Activated CD4-positive, CD25-positive, alpha-beta regulatory T cell treated with anti-CD3 and anti-CD28 coated beads, Interleukin-2, amount 50 U/mL, for 72 hours (primary cell): ENCODE measurements around the gene ABHD16B.
"Not testable (repeated sequence)": the region's sequence is repeated elsewhere in the genome, so short reads cannot be mapped to it uniquely, and the experiment has no call there.

Experiments used
- DNase-seq: peaks from one replicate; pipeline ENCODE4 v3.0.0; 2021

ABHD16B gene

DNA sequence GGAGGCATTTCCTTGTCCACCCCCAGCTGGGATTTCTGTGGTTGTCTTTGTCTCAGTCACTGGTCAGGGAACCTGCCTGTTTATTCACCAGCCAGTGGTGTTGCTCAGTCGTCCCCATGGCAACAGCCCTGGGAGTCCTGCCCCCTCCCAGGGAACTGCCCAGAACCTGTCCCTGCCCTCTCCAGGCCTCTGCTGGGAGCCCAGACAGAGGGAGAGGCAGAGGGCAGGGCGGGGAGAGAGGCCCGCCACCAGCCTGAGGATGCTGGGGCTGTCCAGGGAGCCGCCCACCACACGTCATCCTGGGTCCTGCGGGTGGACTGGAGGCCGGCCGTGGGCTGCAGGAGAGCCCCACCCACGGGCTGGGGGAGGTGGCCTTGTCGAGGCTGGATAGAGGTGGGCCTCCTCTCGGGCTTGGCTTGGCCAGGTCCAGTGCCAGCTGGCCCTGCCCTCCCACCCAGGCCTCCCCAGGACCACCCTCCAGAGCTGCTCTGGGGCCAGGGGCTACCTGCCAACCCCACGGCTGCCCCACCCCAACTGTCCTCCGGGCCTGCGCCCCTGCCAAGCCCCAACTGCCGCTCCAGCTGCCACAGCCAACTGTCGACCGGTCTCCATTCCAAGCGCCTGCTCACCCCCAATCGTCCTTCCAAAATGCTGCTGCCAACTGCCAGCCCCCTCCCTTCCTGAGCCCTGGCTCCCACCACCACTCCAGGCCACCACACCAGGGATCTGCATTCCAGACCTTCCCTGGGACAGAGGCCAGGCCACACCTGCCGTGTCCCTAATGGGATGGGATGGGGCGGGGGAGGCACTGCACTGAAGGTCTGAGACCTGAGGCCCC lies 26.1 kb upstream of the ABHD16B start:
- no peak for DNase-seq

DNA sequence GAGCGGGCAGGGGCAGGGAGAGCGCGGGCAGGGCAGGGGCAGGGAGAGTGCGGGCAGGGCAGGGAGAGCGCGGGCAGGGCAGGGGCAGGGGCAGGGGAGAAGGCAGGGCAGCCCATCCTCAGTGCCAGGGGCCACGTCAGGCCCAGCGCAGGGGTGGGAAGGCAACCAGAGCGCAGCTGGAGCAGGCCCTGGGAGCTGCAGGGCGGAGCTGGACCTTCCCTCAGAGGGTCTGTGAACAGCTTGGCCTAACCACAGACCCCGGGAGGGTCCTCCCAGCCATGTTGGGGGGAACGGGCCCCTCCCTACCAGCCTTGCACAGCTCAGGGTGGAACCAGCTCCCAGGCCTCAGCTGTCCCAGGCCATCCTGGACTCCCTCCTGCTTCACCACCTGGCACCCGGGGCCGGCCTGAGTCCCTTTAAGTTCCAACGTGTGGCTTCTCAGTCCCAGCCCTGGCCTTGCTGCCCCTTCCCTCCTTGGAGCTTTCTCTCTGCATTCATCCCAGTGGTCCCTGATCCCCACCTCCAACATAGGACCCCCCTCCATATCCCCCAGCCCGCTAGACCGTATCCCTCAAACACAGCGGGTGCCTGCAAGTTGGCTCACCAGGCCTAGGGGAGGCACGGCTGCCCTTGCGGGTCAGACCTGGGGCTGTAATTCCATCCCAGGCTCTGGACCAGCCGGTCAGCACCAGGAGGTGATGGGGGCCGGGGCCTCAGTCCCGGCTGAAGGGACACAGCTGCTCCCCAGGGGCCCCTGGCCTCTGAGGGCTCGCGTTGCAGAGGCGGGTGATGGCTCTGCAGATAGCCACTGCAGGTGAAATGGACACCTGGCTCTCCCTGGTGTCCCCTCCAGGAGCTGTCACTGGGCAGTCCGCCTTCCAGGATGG lies 24.6 kb upstream of the ABHD16B start:
- DNase-seq = no peak

DNA sequence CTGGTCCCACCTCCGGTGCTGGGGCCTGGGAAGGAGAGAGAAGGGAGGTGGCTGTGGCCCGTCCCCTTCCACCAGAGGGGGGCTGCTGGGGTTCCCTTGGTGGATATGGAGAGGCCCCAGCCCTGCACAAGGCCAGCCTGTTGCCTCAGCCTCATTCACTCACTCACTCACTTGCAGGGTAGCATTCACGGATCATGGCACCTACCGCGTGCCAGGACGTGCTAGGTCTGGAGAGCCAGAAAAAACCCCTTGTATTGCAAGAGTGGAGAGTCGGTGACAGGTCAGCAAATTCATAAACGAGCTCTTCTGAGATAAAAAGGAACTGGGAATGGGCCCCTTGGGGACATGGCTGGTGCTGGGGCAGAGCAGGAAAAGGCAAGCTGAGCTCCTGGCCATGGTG lies 23.8 kb upstream of the ABHD16B start:
- no peak for DNase-seq

DNA sequence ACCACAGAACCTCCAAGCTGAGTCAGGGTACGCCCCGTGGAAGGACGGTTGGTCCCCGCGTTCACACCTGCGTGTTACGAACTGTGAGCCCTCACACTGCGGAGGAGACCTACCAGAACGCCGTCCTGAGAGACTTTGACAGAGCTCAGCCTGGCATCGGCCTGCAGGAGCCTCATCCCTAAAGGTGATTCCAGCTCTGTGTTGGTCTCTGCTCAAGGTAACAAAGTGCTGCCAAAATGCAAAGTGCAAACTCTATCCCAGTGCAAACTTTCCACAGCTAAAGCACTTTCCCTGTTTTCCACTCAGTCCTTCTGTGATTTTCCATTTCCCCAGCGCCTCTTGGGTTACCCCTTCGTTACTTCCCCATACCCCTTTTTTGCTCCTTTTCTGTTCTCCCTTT lies 21.7 kb upstream of the ABHD16B start:
- no peak for DNase-seq

DNA sequence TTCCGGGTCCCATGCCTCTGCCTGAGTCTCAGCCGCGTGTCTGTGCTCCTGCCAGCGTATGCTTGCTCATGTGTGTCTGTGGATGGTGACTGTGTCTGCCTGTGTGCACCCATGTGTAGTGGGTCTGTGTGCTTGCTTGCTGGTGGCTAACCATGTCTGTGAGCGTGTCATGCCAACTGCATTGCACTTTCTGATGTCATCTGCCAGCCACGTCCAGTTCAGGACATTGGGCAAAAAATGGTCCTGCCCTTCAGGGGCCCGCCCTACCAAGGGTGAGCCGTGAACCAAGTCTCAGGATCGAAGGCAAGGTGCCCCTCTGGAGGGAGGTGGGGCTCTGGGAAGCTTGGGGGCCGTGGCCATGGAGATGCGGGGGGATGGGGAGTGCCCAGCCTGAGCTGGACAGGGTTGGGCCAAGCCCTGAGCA lies 20.9 kb upstream of the ABHD16B start:
- no peak for DNase-seq

DNA sequence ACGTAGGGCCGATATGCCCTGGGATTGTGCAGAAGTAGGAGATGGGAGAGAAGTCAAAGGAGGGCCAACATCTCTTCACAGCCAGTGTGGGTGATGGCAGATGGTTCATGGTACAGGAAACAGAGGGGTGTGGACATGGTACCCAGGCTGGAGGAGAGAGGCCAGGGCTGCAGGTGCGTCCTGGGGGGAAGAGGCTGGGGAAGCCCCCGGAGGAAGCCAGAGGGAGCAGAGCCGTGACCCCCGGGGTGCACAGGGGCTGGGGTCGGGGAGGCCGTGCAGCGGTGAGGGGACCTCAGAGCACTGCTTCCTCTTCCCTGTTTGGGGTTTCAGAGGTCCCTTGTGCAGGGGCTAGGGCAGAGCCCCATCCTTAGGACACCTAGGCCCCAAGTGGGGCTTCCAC lies 19.0 kb upstream of the ABHD16B start:
- DNase-seq = no peak

DNA sequence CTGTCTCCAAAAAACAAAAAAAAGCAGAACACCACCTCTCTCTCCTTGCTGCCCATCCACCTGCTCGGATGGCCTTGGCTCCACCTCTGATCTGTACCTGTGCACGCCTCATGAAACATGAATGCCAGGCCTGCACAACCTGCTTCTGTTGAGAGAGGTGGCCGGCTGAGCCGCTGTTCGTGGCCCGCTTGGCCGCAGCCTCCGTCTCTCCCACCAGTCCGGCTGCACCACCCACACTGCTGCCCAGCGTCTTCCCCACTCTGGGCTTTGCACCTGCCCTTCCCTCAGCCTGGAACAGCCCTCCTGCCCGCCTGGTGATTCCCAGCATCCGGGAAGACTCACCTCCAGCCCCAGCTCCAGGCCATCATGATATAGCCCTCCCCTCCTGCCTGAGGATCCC lies 18.1 kb upstream of the ABHD16B start:
- no peak for DNase-seq

DNA sequence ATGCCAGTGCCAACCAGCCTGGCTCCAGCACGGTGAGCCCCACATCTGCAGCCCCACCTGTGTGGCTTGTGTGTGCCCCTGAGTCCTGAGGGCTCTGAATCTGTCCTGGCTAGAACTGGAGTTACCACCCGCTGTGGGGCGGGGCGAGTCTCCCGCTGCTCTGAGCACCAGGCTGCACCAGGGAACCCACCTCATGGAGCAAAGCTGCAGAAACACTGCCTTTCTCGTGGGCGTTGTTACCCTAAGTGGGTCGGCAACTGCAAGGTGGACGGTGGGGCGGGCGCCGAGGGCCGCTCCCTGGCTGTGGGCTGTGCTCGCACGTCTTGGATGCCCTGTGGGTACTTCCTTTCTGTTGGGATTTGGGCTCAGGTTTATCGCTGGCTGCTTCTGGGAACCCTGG lies 17.5 kb upstream of the ABHD16B start:
- no peak for DNase-seq

DNA sequence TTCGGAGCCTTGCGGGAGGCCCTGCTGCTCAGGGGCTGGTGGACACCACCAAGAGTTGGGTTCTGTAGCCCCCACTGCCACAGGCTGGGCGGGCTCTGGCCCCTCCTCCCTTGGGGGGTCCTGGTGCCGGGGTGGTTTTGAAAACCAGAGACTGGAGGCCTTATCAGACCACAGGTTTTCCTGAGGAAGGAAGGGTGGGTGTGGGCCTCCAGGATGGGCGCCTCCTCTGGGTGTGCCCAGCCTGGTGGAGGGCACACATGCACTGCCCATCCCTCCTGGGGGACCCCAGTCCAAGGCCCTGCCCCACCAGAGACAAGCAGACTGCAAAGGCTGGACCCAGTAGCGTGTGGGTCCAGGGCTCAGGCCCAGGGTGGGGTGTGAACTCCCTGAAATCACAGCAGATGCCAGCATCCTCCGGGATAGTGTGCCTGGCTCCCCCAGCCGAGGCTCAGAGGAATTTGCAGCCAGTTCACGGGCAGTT lies 16.7 kb upstream of the ABHD16B start:
- no peak for DNase-seq

DNA sequence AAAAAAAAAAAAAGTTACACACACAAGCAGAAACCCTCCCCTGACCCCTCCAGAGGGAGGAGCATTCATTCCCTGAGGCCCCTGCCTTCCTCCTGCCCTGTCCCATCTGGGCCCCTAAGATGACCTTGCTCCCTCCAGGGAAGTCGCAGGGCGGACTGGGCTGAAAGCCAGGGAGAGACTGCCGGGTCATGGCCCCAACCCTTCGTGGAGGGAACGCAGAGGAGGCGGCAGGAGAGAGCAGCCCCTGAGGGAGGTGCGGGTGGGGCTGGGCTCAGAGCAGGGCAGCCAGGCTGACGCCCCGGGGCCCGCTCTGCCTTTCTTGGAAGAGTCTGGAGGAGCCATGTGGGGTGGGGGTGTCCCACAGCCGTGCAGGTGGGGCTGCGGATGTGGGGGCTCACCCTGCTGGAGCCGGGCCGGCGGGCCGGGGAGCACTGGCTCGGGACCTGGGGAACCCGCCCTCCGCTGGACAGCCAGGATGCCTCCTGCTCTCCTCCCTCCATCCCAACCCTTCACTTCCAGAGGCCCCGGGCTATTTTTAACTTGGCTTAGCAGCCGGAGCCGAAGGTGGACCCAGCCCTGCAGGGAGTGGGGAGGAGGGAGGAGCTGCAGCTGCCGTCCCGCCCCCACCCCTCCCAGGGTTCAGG lies 15.0 kb upstream of the ABHD16B start:
- no peak for DNase-seq

DNA sequence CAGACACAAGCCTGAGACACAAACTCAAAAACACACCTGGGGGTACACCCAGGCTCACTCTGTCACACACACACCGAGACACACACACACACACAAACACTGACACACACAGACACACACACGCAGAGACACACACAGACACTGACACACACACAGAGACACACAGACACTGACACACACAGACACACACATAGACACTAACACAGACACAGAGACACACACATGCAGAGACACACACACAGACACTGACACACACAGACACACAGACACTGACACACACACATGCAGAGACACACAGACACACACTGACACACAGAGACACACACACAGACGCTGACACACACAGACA lies 14.4 kb upstream of the ABHD16B start:
- DNase-seq = no peak

DNA sequence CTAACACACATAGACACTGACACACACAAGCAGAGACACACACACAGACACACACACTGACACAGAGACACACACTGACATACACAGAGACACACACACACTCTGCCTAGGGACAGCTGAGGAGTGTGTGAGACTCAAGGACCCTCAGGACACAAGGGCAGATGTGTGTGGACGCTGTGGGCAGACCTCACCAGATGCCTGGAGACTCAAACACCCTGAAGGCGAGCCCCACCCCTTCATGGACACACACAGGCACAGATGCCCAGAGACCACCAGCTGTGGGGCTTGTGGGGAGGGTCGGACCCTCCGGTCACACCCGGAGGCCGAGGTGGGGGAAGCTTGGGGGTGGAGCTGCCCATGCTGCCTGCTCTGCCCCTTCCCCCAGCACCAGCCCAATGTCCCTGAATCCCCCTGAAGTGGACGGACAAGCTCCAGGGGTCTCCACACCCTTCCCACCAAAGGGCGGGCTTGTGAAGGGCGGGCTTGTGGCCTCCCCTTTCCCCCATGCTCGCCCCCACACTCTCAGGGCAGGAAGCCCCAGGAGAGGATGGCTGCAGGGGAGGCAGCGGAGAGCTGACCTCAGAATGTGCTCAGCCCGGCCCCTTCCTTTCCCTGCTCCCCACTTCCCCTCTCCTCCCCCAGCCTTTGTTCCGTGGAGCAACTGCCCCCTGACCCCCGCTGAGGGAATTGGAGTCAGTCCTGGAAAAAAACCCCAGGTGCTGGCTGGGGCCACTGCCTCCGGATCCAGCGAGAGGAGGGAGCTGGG lies 13.9 kb upstream of the ABHD16B start:
- DNase-seq = no peak

DNA sequence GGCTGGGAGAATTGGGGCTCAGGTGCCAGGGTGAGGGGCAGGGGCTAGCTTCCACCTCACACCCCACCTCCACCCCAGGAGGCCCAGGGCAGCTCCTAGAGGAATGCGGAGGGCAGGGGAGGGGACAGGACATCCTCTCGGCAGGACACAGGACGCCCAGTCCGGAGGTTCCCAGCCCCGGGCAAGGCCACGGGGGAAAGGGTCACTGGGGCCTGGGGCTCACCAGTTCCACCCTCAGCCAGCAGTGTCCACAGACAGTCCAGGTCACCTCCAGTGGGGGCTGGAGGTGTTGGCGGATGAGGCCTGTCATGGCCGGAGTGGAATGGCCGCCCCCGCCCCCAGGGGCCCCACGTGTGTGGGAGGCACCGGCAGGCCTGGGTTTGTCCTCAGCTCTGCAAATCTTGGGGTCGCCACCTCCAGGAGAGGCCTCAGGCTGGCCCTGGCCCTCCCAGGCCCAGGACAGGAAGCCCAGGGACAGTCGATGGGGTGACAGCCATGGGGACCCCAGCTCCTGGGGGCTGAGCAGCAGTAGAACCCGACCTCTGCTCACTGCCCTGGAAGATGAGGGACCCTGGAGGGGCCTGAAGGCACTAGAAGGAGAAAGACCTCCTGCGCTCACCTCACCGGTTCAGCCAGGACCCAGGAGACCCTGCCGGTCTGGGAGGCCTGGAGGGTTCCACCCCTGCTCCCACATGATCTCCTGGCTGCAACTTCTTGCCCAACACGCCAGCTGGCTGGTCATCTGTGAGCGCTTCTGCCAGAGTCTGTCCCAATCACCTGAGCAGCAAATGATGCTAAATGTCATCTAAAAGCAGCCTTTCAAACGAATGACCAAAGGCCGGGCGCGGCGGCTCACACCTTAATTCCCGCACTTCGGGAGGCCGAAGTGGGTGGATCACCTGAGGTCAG lies 13.0 kb upstream of the ABHD16B start:
- no peak for DNase-seq

DNA sequence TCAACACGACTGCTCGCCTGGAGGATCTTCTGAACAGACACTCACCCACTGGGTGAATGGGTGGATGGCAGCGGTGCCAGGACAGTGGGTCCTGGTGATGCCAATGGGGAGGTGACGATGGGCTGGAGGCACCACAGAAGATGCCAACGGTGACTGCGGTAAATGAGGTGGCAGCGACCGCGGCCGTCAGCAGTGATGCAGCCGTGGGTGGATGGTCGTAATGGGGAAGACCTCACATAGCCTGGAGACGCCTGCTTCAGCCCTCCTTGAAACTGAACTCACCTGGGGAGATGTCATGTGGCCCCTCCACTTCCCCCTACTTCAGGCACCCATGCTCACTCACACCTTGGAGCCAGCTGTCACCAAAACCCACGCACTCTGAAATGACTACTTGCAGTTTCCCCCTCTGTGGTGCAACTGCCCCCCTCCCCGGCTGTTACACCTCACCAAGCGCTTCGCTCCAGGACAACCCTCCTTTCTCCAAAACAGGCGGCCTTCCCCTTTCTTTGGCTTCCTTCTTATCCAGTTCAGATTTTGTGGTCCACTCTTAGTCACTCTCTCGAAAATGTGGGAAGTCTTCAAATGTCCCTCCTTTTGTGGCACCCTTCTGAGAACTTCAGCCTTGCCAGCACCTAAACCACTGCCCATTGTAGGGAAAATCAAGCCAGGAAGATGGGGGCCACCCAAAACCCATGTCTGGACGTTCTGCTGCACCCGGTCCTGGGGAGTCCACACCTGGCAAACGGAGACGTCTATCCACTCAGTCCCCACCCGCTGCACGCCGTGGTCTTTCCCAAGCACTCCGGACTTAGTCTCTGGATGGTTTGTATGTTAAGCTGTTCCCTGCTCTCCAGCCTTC lies 10.4 kb upstream of the ABHD16B start:
- DNase-seq = no peak

DNA sequence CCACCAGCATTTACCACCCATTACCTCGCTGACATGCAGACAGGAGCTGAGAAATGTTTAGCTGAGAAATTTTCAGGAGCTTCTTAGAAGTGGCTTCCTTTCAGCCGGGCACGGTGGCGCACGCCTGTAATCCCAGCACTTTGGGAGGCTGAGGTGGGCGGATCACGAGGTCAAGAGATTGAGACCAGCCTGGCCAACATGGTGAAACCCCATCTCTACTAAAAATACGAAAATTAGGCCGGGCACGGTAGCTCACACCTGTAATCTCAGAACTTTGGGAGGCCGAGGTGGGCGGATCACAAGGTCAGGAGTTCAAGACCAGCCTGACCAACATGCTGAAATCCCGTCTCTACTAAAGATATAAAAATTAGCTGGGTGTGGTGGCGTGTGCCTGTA lies 9.8 kb upstream of the ABHD16B start:
- not testable (repeated sequence) for DNase-seq

DNA sequence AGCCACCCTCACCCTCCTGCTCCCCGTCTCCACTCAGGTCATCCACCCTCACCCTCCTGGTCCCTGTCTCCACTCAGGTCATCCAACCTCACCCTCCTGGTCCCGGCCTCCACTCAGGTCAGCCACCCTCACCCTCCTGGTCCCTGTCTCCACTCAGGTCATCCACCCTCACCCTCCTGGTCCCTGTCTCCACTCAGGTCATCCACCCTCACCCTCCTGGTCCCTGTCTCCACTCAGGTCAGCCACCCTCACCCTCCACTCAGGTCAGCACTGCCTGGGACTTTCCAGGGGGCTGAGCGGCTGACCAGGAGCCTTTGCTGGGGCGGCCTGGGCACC lies 7.6 kb upstream of the ABHD16B start:
- DNase-seq = not testable (repeated sequence)

DNA sequence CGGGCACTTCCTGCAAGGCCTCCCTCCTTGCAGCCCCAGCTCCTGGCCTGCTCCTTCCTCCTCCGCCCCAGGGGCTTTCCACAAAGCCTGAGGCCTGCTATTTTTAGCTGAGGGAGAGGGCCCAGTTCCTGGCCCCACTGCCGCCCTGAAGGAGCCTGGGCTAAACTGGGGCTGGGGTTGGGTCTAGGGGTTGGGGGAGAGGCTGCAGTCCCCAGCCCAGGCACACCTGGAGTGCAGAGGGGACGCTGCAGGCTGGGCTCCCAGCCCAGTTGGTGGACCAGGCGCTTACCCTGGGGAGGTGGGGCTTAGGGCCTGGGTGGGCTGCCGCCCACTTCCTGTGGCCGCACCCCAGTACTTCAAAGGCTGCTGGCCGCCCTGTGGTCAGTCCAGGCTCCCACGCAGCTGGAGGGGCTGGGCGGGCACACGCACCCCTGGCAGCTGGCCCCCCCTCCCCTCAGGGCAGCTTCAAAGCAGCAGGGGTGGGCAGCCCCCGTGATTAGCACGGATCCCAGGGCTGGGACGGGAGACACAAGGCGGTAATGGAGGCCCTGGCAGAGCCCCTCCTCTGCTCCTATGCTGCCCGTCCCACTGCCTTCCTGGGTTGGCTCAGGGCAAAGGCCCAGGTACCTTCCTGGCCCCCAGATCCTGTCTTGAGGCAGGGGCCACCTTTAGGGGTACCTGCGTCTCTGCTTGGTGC lies 7.1 kb upstream of the ABHD16B start:
- no peak for DNase-seq

DNA sequence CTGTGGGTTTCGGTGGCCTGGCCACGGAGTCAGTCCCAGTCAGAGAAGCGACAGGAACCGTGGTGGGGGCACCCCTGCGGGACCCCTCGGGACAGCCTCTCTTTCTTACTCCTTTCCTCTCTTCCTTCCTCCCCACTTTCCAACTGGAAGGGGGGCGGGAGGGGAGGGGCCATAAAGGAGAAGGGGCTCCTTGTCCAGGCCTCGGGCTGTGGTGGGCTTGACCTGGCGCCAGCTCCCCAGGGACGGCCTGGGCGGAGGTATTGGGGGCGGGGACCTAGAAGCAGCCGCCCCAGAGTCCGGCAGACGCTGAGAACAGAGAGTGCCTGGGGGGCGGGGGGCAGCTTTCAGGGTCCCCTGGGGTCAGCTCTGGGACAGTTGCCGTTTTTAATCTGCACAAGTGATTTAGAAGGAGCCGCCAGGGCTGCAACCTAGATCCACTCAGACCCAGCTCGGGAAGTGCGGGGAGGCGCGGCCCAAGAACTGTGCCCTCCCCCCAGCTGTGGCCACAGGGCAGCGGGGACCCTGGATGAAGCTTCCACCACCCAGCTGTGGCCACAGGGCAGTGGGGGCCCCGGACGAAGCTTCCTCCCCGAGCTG lies 6.4 kb upstream of the ABHD16B start:
- DNase-seq = no peak

DNA sequence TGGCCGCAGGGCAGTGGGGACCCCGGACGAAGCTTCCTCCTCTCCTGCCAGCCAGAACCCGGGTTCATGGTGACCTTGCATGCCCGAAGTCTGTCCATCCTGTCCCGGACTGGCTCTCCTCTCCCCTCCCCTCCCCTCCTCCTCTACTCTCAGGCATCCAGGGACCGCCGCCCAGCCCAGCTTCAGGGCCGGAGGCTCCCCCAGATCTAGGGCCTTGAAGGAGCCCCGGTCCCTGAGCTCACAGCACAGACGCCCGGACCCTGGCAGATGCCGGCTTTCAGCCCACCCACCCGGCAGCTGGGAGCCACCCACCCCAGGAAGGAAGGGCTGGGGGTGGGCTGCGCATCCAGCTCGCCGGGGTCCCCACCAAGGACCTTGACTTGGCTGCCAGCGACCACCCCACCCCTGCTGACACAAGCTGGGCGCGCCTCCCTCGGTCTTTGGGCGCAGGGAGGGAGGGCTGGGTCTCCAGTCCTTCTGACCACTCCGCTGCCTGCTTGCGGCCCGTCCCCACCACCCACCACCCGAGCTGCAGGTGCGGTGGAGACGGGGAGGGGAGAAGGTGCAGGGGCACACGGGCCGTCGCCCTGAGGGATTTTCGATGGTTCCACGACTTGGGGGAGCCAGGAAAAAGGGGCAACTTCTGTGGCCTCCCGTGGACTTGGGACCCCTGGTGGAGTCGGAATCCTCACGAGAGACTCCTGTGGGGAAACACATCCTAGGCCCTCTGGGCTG lies 5.8 kb upstream of the ABHD16B start:
- no peak for DNase-seq
